DND-41 (cell line): Measurements from ENCODE around the gene TPM1.

Experiments
- CTCF ChIP-seq: IDR thresholded peaks from 2 replicates; pipeline ENCODE4 v1.5.1; 2012; ENCODE audit warnings: borderline replicate concordance, low read length, moderate library complexity, mild to moderate bottlenecking; ENCODE audit not compliant: poor library complexity, severe bottlenecking; ENCODE audit errors: extremely low read depth
- EZH2 ChIP-seq: IDR thresholded peaks from 3 replicates; pipeline ENCODE4 v1.6.1; 2012; ENCODE audit warnings: borderline replicate concordance, low read depth, mild to moderate bottlenecking, moderate library complexity, low read length, inconsistent platforms; ENCODE audit not compliant: severe bottlenecking

GRCh38 chr15:63088533-63089245 lies 46.1 kb downstream of the TPM1 start:
- TF ChIP-seq EZH2 (no peak), CTCF (no peak)
